ENCODE measurements around the gene ZNF221.

The ZNF221 gene

GRCh38 chr19:43960411-43960810 is 9.4 kb downstream of the ZNF221 start:
- DNase-seq = no peak

- no peak for DNase-seq
Measured at GRCh38 chr19:43966079-43966694, 15.2 kb downstream of the ZNF221 start.

GRCh38 chr19:43976732-43977131 is 25.7 kb downstream of the ZNF221 start:
- DNase-seq = no peak

DNA sequence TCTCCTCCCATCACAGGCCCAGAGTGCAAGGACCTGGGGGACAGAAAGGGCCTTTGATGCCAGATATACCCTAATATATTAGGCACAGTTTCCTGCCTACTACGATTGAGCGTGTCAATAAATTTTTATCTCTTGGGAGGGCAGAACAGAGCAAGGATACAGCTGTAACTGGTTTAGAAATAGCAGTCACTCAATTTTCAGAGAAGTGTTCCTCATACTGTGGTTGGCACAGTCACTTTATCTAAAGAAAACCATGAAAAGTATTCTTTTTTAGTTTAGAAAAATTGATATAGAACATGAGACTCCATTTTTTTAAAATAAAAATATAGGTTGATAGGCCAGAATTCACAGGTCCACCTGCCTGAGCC is 32.5 kb downstream of the ZNF221 start:
- no peak for DNase-seq

- DNase-seq = peak; percentile 79
Measured at GRCh38 chr19:43983912-43984686, 33.1 kb downstream of the ZNF221 start, which contains the start of gene ZNF155. TSS of gene ZNF155 (plus strand) at chr19:43984188. CDS start at chr19:43988544, 4,356 bp downstream.

DNA sequence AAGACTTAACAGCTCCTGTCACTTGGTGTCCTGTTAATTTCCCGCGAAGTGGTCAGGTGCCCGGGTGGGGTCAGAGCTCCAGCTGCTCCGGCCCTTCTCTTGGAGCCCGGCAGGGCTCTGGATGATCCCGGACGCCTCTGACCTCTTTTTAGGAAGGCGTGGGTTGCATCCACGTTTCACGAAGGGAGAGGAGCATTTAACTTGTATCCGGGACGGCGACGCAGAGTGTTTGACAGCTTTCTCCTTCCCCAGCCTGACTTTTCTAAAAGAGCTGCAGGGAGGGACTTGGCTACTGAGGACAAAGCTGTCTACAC is 33.6 kb downstream of the ZNF221 start:
- DNase-seq = peak; percentile 3

DNA sequence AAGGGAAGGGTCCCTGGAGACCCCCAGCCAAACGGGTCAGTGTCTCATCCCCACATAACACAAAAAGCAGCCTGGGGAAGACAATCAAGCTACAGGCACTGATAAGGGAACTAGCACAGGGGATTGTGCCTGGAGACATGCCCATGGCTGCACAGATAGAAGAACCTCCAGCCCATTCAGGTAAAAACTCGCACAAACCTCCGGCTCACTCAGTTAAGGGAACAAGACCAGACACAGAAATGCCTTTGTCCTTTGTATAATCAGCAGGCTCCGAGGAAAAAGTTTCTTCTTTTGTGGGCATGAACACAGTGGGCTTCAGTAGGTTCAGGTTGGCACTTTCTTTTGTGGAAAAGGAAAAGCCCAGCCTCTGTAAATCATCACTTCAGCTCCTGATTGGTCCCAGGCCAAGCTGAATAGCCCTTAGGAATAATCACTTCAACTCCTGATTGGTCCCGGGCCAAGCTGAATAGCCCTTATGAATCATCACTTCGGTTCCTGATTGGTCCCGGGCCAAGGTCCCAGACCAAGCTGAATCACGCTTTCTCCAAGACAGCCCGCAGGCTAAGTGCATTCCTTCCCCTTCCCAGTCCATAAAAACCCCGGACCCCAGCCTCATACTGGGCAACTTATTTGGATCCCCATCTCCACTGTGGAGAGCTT is 46.7 kb downstream of the ZNF221 start:
- DNase-seq = no peak

- no peak for DNase-seq
Measured at GRCh38 chr19:44002212-44002565, 51.2 kb downstream of the ZNF221 start.

DNA sequence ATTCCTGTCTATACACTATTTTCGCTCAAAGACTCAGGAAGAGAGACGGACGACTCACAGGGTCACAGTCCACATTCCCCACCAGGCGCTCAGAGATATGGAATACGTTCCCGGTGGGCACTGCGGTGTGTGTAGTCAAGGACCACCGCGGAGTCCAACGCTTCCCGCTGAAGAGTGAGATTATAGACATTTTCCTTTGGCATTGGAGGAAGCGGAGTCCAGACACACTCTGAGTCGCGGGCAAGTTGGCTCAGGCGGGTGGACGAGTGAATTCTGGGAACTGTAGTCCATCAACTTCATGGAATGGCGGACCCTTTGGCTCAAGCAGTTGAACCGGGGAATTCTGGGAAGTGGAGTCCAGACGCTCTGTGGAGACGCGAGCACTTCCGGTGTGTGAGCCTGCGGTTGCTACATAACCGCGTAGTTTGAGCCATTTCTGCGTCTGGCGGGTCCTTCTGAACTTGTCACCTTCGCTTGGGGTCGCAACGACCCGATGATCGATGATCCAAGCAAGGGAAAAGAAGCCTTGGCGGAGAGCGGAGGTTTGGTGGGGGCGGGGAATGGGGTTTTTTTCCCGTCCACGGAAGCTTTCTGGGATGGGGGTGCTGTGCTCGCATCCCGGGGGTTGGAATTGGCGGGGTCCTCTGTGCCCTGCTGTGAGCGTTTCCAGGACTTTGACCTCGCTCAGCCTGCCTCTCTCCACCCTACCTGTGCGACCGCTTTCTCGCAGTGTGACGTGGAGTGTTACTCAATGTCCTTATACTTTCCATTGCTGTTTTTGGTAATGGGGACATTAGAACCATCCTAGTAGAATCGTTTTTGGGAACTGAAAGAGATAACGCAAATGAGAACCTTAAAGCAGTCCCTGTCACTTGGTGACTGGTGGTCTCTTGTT is 51.8 kb downstream of the ZNF221 start, which contains the start of gene ZNF230:
ZNF230 (plus strand) TSS at position 392 of the 895 bp plus-strand sequence. CDS start 4,122 bp downstream, outside the sequence.
- DNase-seq = peak; percentile 94

DNA sequence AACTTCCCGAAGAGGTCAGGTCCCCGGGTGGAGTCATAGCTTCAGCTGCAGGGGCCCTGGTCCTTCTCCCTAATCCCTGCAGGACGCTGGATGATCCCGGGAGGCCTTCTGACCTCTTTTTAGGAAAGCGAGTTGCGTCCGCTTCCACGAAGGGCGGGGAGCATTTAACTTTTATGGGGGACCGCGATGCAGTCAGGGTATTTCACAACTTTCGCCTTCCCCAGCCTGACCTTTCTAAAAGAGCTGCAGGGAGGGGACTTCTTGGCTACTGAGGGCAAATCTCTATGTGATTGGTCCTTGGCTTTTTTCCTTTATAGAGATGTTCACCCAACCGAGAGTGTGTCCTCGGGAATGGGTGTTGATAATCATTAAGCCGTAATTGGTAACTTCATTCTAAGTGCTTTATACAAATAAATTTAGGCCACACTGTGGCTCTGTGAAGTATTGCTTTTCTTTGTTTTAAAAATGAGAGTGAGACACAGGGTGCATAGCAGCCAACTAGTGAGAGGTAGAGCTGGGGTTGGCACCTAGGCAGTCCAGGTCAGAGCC is 52.5 kb downstream of the ZNF221 start:
- peak; percentile 6 for DNase-seq

GRCh38 chr19:44005973-44006372 is 54.9 kb downstream of the ZNF221 start:
- no peak for DNase-seq

DNA sequence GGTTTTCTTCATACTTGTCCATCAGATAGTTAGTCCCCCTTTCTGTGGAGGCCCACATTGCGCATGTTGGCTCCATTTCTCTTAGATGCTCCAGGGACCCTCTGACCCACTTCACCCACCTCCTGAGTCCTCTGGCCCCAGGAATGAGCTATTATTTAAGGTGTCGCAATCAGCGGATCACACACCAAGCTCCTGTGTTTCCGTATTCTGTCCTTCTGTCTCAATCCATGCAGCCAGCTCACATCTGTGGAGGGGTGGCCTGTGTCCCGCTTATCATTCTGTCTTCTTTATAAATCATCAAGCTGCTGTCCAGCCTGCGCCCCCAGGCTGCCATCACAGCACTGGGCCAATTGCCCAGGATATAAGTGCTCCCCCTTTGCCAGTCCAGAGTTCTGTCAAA is 56.4 kb downstream of the ZNF221 start:
- no peak for DNase-seq

GRCh38 chr19:44010468-44010867 is 59.4 kb downstream of the ZNF221 start:
- no peak for DNase-seq
